Prostate gland (tissue), 2 donors: ENCODE results near the gene PALLD.

Experiments
- POLR2A ChIP-seq: fragments of 450-650 bp; IDR thresholded peaks from one replicate; pipeline ENCODE4 v1.6.1; 2016; ENCODE audit warnings: antibody characterized with exemption, mild to moderate bottlenecking
- TF ChIP-seq, protein P1 (sequence below), 4 experiments: fragments of 200-600 bp in 2 of 4; fragments of 450-650 bp in 2 of 4; sonication (generic) in 2 of 4; IDR thresholded peaks; 1 replicate in 3 of 4; 2 replicates in 1 of 4; pipeline ENCODE4 v1.5.1; 2016 to 2019; ENCODE audit warnings: antibody characterized with exemption in 4 of 4, mild to moderate bottlenecking in 2 of 4, moderate library complexity in 2 of 4

DNA sequence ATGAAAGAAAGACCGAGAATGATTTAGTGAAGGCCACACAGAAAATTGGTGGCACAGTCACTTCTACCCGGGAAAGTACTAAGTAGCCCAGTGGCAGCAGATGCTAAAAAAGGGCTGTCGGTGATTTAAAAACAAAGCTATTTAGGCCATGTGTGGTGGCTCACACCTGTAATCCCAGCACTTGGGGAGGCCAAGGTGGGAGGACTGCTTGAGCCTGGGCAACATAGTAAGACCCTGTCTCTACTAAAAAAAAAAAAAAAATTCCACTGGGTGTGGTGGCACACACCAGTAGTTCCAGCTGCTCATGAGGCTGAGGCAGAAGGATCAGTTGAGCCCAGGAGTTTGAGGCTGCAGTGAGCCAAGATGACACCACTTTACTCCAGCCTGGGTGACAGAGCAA lies 369.0 kb downstream of the PALLD start:
- no peak for TF ChIP-seq POLR2A
- TF ChIP-seq, protein P1, sequence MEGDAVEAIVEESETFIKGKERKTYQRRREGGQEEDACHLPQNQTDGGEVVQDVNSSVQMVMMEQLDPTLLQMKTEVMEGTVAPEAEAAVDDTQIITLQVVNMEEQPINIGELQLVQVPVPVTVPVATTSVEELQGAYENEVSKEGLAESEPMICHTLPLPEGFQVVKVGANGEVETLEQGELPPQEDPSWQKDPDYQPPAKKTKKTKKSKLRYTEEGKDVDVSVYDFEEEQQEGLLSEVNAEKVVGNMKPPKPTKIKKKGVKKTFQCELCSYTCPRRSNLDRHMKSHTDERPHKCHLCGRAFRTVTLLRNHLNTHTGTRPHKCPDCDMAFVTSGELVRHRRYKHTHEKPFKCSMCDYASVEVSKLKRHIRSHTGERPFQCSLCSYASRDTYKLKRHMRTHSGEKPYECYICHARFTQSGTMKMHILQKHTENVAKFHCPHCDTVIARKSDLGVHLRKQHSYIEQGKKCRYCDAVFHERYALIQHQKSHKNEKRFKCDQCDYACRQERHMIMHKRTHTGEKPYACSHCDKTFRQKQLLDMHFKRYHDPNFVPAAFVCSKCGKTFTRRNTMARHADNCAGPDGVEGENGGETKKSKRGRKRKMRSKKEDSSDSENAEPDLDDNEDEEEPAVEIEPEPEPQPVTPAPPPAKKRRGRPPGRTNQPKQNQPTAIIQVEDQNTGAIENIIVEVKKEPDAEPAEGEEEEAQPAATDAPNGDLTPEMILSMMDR (IDR thresholded peaks at IDR 0.05) = no peak
